Keratinocyte (primary cell): ENCODE data around the gene SETD2. TPM values are rescaled to one million over a fixed set of nuclear protein-coding genes. Genes with fewer than 3 reads are reported as not detected.

Source experiments
- DNase-seq: peaks from one replicate; pipeline ENCODE4 v3.0.0-alpha.2; 2011; ENCODE audit warnings: low read depth, missing footprints, low spot score
- FAIRE-seq: peaks from 2 replicates; lab custom pipeline; 2011; peaks lifted over from hg19 to GRCh38; lab: Jason Lieb, UNC
- H2AFZ ChIP-seq: 2 replicates; pipeline ENCODE4 v1.6.0; 2012; ENCODE audit warnings: low read length, control low read depth, inconsistent platforms; ENCODE audit not compliant: control insufficient read depth
- H3K27ac ChIP-seq: 2 replicates; pipeline ENCODE4 v1.5.1; 2011; ENCODE audit warnings: low read length; ENCODE audit not compliant: control insufficient read depth, insufficient read depth
- H3K27me3 ChIP-seq: 3 replicates; pipeline ENCODE4 v1.6.0; 2011; ENCODE audit warnings: low read length; ENCODE audit not compliant: control insufficient read depth, insufficient read depth; ENCODE audit errors: extremely low read depth
- H3K36me3 ChIP-seq, 2 experiments: 2 replicates in 1 of 2; 3 replicates in 1 of 2; pipeline ENCODE4 v1.5.1; 2011; ENCODE audit warnings: low read length in 2 of 2, mild to moderate bottlenecking in 1 of 2; ENCODE audit not compliant: control insufficient read depth in 2 of 2, insufficient read depth in 2 of 2; ENCODE audit errors: extremely low read depth in 1 of 2
- H3K4me1 ChIP-seq: 3 replicates; pipeline ENCODE4 v1.5.1; 2011; ENCODE audit warnings: low read length; ENCODE audit not compliant: control insufficient read depth, insufficient read depth; ENCODE audit errors: extremely low read depth
- H3K4me2 ChIP-seq: 3 replicates; pipeline ENCODE4 v1.6.0; 2011; ENCODE audit warnings: low read depth, low read length; ENCODE audit not compliant: control insufficient read depth, insufficient read depth; ENCODE audit errors: extremely low read depth
- H3K4me3 ChIP-seq, 3 experiments: fragments of 200-600 bp in 1 of 3; sonication (generic) in 1 of 3; 2 replicates in 2 of 3; 3 replicates in 1 of 3; pipeline ENCODE4 v1.5.1; 2011 to 2016; ENCODE audit warnings: low read length in 3 of 3, mild to moderate bottlenecking in 3 of 3, control low read depth in 2 of 3, inconsistent platforms in 1 of 3, low read depth in 1 of 3, mixed read lengths in 1 of 3, mixed run types in 1 of 3, moderate library complexity in 1 of 3; ENCODE audit not compliant: control insufficient read depth in 2 of 3, insufficient read depth in 2 of 3; ENCODE audit errors: extremely low read depth in 1 of 3
- H3K79me2 ChIP-seq: 2 replicates; pipeline ENCODE4 v1.6.0; 2012; ENCODE audit warnings: low read length; ENCODE audit not compliant: control insufficient read depth, insufficient read depth
- H3K9ac ChIP-seq: 3 replicates; pipeline ENCODE4 v1.6.0; 2011; ENCODE audit warnings: low read length; ENCODE audit not compliant: control insufficient read depth, insufficient read depth; ENCODE audit errors: extremely low read depth
- H3K9me1 ChIP-seq: 3 replicates; pipeline ENCODE4 v1.6.0; 2011; ENCODE audit warnings: low read length; ENCODE audit not compliant: control insufficient read depth, insufficient read depth; ENCODE audit errors: extremely low read depth
- H3K9me3 ChIP-seq: 2 replicates; pipeline ENCODE4 v1.5.1; 2012; ENCODE audit warnings: low read depth, low read length; ENCODE audit not compliant: control insufficient read depth
- H4K20me1 ChIP-seq: 3 replicates; pipeline ENCODE4 v1.6.0; 2011; ENCODE audit warnings: low read length; ENCODE audit not compliant: control insufficient read depth, insufficient read depth; ENCODE audit errors: extremely low read depth
- EZH2 ChIP-seq: IDR thresholded peaks from one replicate; pipeline ENCODE4 v1.6.1; 2012; ENCODE audit warnings: inconsistent platforms, mild to moderate bottlenecking, low read length, moderate library complexity
- dilution Hi-C: fragments of 300-500 bp; cut with MboI; formaldehyde crosslinking; loops from one replicate; pipeline ENCODE4 v1.7.0; 2020; ENCODE audit warnings: low sequenced_read_pairs; ENCODE audit not compliant: extremely low pct_ligation_motif_present
- polyA plus RNA-seq, 5 experiments: library from polyadenylated mRNA; depleted of rRNA in 3 of 5; stranded (reverse) in 3 of 5; stranded (forward) in 1 of 5; unstranded in 1 of 5; fragments of >200 nt; gene quantifications; 1 replicate in 1 of 5; 2 replicates in 3 of 5; 3 replicates in 1 of 5; pipeline versions ENCODE4 v1.2.1 to v1.2.3, GENCODE V29; 2011 to 2012; ENCODE audit warnings: missing spikeins in 2 of 5, low read depth in 1 of 5, low replicate concordance in 1 of 5
- TF ChIP-seq, protein P1 (sequence below), 3 experiments: IDR thresholded peaks in 1 of 3; conservative IDR thresholded peaks in 1 of 3; optimal IDR thresholded peaks in 1 of 3; 2 replicates in 2 of 3; 3 replicates in 1 of 3; pipeline versions ENCODE3 to v1.5.1; 2011; ENCODE audit warnings: low read length in 3 of 3, mild to moderate bottlenecking in 3 of 3, moderate library complexity in 2 of 3, control low read depth in 1 of 3, inconsistent platforms in 1 of 3; ENCODE audit not compliant: insufficient read depth in 2 of 3; ENCODE audit errors: extremely low read depth in 1 of 3

The SETD2 gene
- polyA plus RNA-seq, 1 donor (not counting 4 experiments of a cell fraction or from before 2014, with no cell fraction given): 23.3 TPM

- Histone ChIP-seq H3K79me2 (peaks cover 96% of the 10 kb centered on the region), H3K9me1 (peaks cover 5% of the 10 kb centered on the region), H3K4me3 (no peak overlapping the region), H3K9ac (no peak overlapping the region), H3K27me3 (no peaks in the 10 kb centered on the region), H3K4me1 (peaks cover 24% of the 10 kb centered on the region), H3K36me3 (peaks cover 20 to 25% of the 10 kb centered on the region in 2 experiments), H4K20me1 (peaks cover 47% of the 10 kb centered on the region), H3K4me2 (no peak overlapping the region), H3K27ac (no peak overlapping the region), H2AFZ (no peak overlapping the region), H3K9me3 (no peaks in the 10 kb centered on the region)
- dilution Hi-C loops: no loop called here
- DNase-seq: no peak
- TF ChIP-seq, protein P1, sequence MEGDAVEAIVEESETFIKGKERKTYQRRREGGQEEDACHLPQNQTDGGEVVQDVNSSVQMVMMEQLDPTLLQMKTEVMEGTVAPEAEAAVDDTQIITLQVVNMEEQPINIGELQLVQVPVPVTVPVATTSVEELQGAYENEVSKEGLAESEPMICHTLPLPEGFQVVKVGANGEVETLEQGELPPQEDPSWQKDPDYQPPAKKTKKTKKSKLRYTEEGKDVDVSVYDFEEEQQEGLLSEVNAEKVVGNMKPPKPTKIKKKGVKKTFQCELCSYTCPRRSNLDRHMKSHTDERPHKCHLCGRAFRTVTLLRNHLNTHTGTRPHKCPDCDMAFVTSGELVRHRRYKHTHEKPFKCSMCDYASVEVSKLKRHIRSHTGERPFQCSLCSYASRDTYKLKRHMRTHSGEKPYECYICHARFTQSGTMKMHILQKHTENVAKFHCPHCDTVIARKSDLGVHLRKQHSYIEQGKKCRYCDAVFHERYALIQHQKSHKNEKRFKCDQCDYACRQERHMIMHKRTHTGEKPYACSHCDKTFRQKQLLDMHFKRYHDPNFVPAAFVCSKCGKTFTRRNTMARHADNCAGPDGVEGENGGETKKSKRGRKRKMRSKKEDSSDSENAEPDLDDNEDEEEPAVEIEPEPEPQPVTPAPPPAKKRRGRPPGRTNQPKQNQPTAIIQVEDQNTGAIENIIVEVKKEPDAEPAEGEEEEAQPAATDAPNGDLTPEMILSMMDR (optimal IDR thresholded peaks at IDR 0.05 in 1 of 3, IDR thresholded peaks at IDR 0.05 in 1 of 3, conservative IDR thresholded peaks at IDR 0.05 in 1 of 3; ENCODE audit: extremely low read depth in 1 of 3, insufficient read depth in 2 of 3, low read length in 3 of 3): no peak
- no peak for TF ChIP-seq EZH2
- FAIRE-seq: no peak
Observed at GRCh38 chr3:46970391-46971091, 193.4 kb downstream of the SETD2 start.

GRCh38 chr3:46968783-46969428, 195.0 kb downstream of the SETD2 start:
- dilution Hi-C loops: no loop called here

More at GRCh38 chr3:46968783-46969428, 195.0 kb downstream of the SETD2 start:
- H3K9me1 ChIP-seq: peaks cover 5% of the 10 kb centered on the region
- H3K79me2 ChIP-seq: peaks cover 89% of the 10 kb centered on the region
- peaks cover 52% of the 10 kb centered on the region for H4K20me1 ChIP-seq
- DNase-seq (no peak), FAIRE-seq (no peak)
- no peaks in the 10 kb centered on the region for H3K9me3 ChIP-seq
- H2AFZ ChIP-seq: no peak overlapping the region
- peaks cover 24% of the 10 kb centered on the region for H3K4me1 ChIP-seq
- H3K4me2 ChIP-seq: no peak overlapping the region
- H3K4me3 ChIP-seq: no peak overlapping the region
- no peak overlapping the region for H3K27ac ChIP-seq
- no peaks in the 10 kb centered on the region for H3K27me3 ChIP-seq
- no peak for TF ChIP-seq EZH2
- TF ChIP-seq, protein P1 (optimal IDR thresholded peaks at IDR 0.05 in 1 of 3, IDR thresholded peaks at IDR 0.05 in 1 of 3, conservative IDR thresholded peaks at IDR 0.05 in 1 of 3; ENCODE audit: extremely low read depth in 1 of 3, insufficient read depth in 2 of 3, low read length in 3 of 3): no peak
- H3K9ac ChIP-seq: no peak overlapping the region
- peaks cover 17 to 28% of the 10 kb centered on the region in 2 experiments for H3K36me3 ChIP-seq
